WTC11 (cell line): Measurements from ENCODE around the gene KYNU. TPM values are rescaled to one million over a fixed set of nuclear protein-coding genes. Genes with fewer than 3 reads are reported as not detected.

Source experiments
- ATAC-seq: fragments of 200-7000 bp; cut with Tn5 transposase; 2 replicates; pipeline ENCODE4 v1.10.0; 2021; ENCODE audit warnings: mild to moderate bottlenecking, moderate library complexity
- CTCF ChIA-PET: fragments of 300-600 bp; sonication (Branson Sonifier 250); formaldehyde crosslinking; loops from one replicate; lab custom pipeline; 2021; ENCODE audit warnings: antibody characterized with exemption; lab: Charles Lee
- POLR2A ChIA-PET: fragments of 350-600 bp; sonication (Branson Sonifier 250); formaldehyde crosslinking; loops from one replicate; lab custom pipeline; 2021; ENCODE audit warnings: antibody characterized with exemption; lab: Charles Lee
- DNase-seq: peaks from one replicate; pipeline ENCODE4 v3.0.0; 2021; ENCODE audit warnings: low spot score
- H3K27ac Mint-ChIP-seq: 2 replicates; pipeline ENCODE4 v1.8.0; 2021; ENCODE audit warnings: mixed read lengths
- H3K27me3 Mint-ChIP-seq: 2 replicates; pipeline ENCODE4 v1.8.0; 2021; ENCODE audit warnings: low read depth, mild to moderate bottlenecking, moderate library complexity, mixed read lengths
- H3K36me3 Mint-ChIP-seq: 2 replicates; pipeline ENCODE4 v1.8.0; 2021; ENCODE audit warnings: mixed read lengths
- H3K4me1 Mint-ChIP-seq: 2 replicates; pipeline ENCODE4 v1.8.0; 2022; ENCODE audit warnings: mixed read lengths
- H3K4me3 Mint-ChIP-seq: 2 replicates; pipeline ENCODE4 v1.8.0; 2021; ENCODE audit warnings: mild to moderate bottlenecking, moderate library complexity, mixed read lengths
- H3K9me3 Mint-ChIP-seq: 2 replicates; pipeline ENCODE4 v1.8.0; 2021; ENCODE audit warnings: mixed read lengths
- CREM ChIP-seq: sonication (generic); formaldehyde crosslinking; IDR thresholded peaks from 2 replicates; pipeline ENCODE4 v1.8.1; 2022; ENCODE audit warnings: mild to moderate bottlenecking, missing genetic modification reagents, moderate library complexity
- ETV6 ChIP-seq: sonication (generic); formaldehyde crosslinking; IDR thresholded peaks from 2 replicates; pipeline ENCODE4 v1.8.1; 2022; ENCODE audit warnings: mild to moderate bottlenecking, missing genetic modification reagents
- FOXJ3 ChIP-seq: sonication (generic); formaldehyde crosslinking; IDR thresholded peaks from 2 replicates; pipeline ENCODE4 v1.9.0; 2021; ENCODE audit warnings: missing genetic modification reagents, mild to moderate bottlenecking, borderline replicate concordance
- FOXP4 ChIP-seq: sonication (generic); formaldehyde crosslinking; IDR thresholded peaks from 2 replicates; pipeline ENCODE4 v1.8.0; 2022; ENCODE audit warnings: mild to moderate bottlenecking, missing genetic modification reagents
- GABPB1 ChIP-seq: sonication (generic); formaldehyde crosslinking; IDR thresholded peaks from 2 replicates; pipeline ENCODE4 v1.8.1; 2023; ENCODE audit warnings: mild to moderate bottlenecking, missing genetic modification reagents
- GRHL2 ChIP-seq: fragments of 250-450 bp; sonication (Bioruptor Pico); IDR thresholded peaks from 2 replicates; pipeline ENCODE4 v1.8.0; 2022; ENCODE audit warnings: mild to moderate bottlenecking, moderate library complexity; ENCODE audit not compliant: insufficient replicate concordance, severe bottlenecking
- NR2C2 ChIP-seq: sonication (generic); formaldehyde crosslinking; IDR thresholded peaks from 2 replicates; pipeline ENCODE4 v1.8.0; 2022; ENCODE audit warnings: mild to moderate bottlenecking, missing genetic modification reagents
- NR3C1 ChIP-seq: sonication (generic); formaldehyde crosslinking; conservative IDR thresholded peaks from 2 replicates; pipeline ENCODE4 v1.8.1; 2023; ENCODE audit warnings: low read depth, mild to moderate bottlenecking, missing genetic modification reagents
- OVOL2 ChIP-seq: fragments of 250-450 bp; sonication (Bioruptor Pico); IDR thresholded peaks from 2 replicates; pipeline ENCODE4 v1.9.0; 2021; ENCODE audit warnings: mild to moderate bottlenecking, borderline replicate concordance
- PRRX2 ChIP-seq: fragments of 250-450 bp; sonication (Bioruptor Pico); IDR thresholded peaks from 2 replicates; pipeline ENCODE4 v1.8.0; 2021; ENCODE audit warnings: mild to moderate bottlenecking
- RELA ChIP-seq: sonication (generic); formaldehyde crosslinking; IDR thresholded peaks from 2 replicates; pipeline ENCODE4 v1.8.1; 2022; ENCODE audit warnings: missing genetic modification reagents, mild to moderate bottlenecking, borderline replicate concordance
- SMAD3 ChIP-seq: sonication (generic); formaldehyde crosslinking; IDR thresholded peaks from 2 replicates; pipeline ENCODE4 v1.8.0; 2022; ENCODE audit warnings: missing genetic modification reagents, mild to moderate bottlenecking, borderline replicate concordance
- SMAD4 ChIP-seq: sonication (generic); formaldehyde crosslinking; IDR thresholded peaks from 2 replicates; pipeline ENCODE4 v1.8.0; 2022; ENCODE audit warnings: mild to moderate bottlenecking, missing genetic modification reagents
- TEAD1 ChIP-seq: sonication (generic); formaldehyde crosslinking; IDR thresholded peaks from 2 replicates; pipeline ENCODE4 v1.8.0; 2022; ENCODE audit warnings: mild to moderate bottlenecking, missing genetic modification reagents
- ZNF232 ChIP-seq: sonication (generic); formaldehyde crosslinking; IDR thresholded peaks from 2 replicates; pipeline ENCODE4 v1.8.0; 2022; ENCODE audit warnings: mild to moderate bottlenecking, missing genetic modification reagents
- ZNF396 ChIP-seq: fragments of 250-450 bp; sonication (Bioruptor Pico); IDR thresholded peaks from 2 replicates; pipeline ENCODE4 v1.8.0; 2021; ENCODE audit warnings: mild to moderate bottlenecking, moderate library complexity, borderline replicate concordance
- ZSCAN18 ChIP-seq: fragments of 250-450 bp; sonication (Bioruptor Pico); IDR thresholded peaks from 2 replicates; pipeline ENCODE4 v2.1.2; 2022; ENCODE audit warnings: mild to moderate bottlenecking, moderate library complexity
- total RNA-seq: library from RNA; stranded (reverse); gene quantifications from 3 replicates; pipeline ENCODE4 v1.2.3, GENCODE V29; 2021
- TF ChIP-seq, protein P1 (sequence below): sonication (generic); formaldehyde crosslinking; IDR thresholded peaks from 2 replicates; pipeline ENCODE4 v1.8.0; 2022; ENCODE audit warnings: mild to moderate bottlenecking, missing genetic modification reagents
- TF ChIP-seq, protein P2 (sequence below): sonication (generic); formaldehyde crosslinking; IDR thresholded peaks from 2 replicates; pipeline ENCODE4 v1.8.1; 2022; ENCODE audit warnings: low read depth, missing genetic modification reagents, borderline replicate concordance
- TF ChIP-seq, protein P3 (sequence below): fragments of 250-450 bp; sonication (Bioruptor Pico); IDR thresholded peaks from 2 replicates; pipeline ENCODE4 v1.9.0; 2021; ENCODE audit warnings: moderate library complexity, mild to moderate bottlenecking, inconsistent platforms, borderline replicate concordance
- TF ChIP-seq, protein P4 (sequence below): sonication (generic); formaldehyde crosslinking; IDR thresholded peaks from 2 replicates; pipeline ENCODE4 v1.8.1; 2023; ENCODE audit warnings: mild to moderate bottlenecking, missing genetic modification reagents, moderate library complexity
- TF ChIP-seq, protein P5 (sequence below): fragments of 250-450 bp; sonication (Bioruptor Pico); IDR thresholded peaks from 2 replicates; pipeline ENCODE4 v1.8.0; 2021; ENCODE audit warnings: mild to moderate bottlenecking
- TF ChIP-seq, protein P6 (sequence below): fragments of 250-450 bp; sonication (Bioruptor Pico); IDR thresholded peaks from 2 replicates; pipeline ENCODE4 v1.9.0; 2021; ENCODE audit warnings: mild to moderate bottlenecking, borderline replicate concordance

The KYNU gene
- total RNA-seq, 1 experiment from 2014 or later, result 0.85 TPM

- Mint-ChIP-seq H3K27me3 (peaks cover 3% of the 10 kb centered on the region; the same call in 1 of the 2 replicates), H3K9me3 (peaks cover 29% of the 10 kb centered on the region), H3K4me3 (no peak overlapping the region), H3K36me3 (peaks cover 25% of the 10 kb centered on the region), H3K4me1 (no peaks in the 10 kb centered on the region), H3K27ac (no peak overlapping the region)
- POLR2A ChIA-PET, result no interaction called here
- TF ChIP-seq NR2C2 (CRISPR knock-in tag) (no peak), PRRX2 (CRISPR knock-in tag) (no peak), NR3C1 (CRISPR knock-in tag) (no peak), TEAD1 (no peak), GRHL2 (CRISPR knock-in tag) (no peak), FOXJ3 (CRISPR knock-in tag) (no peak), CREM (CRISPR knock-in tag) (no peak), GABPB1 (CRISPR knock-in tag) (no peak), ZNF232 (CRISPR knock-in tag) (no peak), ZSCAN18 (no peak), RELA (CRISPR knock-in tag) (no peak), SMAD4 (CRISPR knock-in tag) (no peak)
- TF ChIP-seq, protein P1, sequence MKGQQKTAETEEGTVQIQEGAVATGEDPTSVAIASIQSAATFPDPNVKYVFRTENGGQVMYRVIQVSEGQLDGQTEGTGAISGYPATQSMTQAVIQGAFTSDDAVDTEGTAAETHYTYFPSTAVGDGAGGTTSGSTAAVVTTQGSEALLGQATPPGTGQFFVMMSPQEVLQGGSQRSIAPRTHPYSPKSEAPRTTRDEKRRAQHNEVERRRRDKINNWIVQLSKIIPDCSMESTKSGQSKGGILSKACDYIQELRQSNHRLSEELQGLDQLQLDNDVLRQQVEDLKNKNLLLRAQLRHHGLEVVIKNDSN (CRISPR knock-in tag), result no peak
- TF ChIP-seq, protein P2, sequence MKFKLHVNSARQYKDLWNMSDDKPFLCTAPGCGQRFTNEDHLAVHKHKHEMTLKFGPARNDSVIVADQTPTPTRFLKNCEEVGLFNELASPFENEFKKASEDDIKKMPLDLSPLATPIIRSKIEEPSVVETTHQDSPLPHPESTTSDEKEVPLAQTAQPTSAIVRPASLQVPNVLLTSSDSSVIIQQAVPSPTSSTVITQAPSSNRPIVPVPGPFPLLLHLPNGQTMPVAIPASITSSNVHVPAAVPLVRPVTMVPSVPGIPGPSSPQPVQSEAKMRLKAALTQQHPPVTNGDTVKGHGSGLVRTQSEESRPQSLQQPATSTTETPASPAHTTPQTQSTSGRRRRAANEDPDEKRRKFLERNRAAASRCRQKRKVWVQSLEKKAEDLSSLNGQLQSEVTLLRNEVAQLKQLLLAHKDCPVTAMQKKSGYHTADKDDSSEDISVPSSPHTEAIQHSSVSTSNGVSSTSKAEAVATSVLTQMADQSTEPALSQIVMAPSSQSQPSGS (CRISPR knock-in tag), result no peak
- TF ChIP-seq, protein P3, sequence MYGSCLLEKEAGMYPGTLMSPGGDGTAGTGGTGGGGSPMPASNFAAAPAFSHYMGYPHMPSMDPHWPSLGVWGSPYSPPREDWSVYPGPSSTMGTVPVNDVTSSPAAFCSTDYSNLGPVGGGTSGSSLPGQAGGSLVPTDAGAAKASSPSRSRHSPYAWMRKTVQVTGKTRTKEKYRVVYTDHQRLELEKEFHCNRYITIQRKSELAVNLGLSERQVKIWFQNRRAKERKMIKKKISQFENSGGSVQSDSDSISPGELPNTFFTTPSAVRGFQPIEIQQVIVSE (CRISPR knock-in tag), result no peak
- TF ChIP-seq, protein P4, sequence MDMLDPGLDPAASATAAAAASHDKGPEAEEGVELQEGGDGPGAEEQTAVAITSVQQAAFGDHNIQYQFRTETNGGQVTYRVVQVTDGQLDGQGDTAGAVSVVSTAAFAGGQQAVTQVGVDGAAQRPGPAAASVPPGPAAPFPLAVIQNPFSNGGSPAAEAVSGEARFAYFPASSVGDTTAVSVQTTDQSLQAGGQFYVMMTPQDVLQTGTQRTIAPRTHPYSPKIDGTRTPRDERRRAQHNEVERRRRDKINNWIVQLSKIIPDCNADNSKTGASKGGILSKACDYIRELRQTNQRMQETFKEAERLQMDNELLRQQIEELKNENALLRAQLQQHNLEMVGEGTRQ, result no peak
- CTCF ChIA-PET, result no interaction called here
- ATAC-seq (no peak), DNase-seq (no peak)
Observed at GRCh38 chr2:143058851-143059250, 181.4 kb downstream of the KYNU start.

DNA sequence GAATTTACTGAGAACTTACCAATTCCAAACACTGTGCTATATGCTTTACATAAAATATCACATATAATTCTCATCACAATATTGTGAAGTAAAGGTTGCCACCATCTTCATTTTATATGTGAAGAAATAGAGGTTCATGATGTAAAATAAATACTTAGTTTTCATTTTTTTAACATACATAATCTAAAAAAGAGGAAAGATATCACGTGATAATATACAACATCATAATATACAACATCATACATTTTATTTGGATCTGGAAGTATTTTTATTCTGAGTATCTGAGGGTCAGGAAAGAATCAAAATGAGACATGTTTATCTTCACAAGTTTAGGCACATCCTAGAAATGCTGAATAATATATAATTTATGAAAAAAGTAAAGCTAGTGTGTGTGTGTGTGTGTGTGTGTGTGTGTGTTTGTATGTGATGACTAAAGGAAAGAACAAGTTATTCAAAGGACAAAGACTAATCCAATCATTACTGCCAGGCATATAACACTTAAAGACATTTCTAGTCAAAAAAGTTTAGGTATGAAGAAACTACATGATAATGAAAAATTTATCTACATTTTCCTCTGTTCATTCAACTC is 186.2 kb downstream of the KYNU start:
- POLR2A ChIA-PET, result no interaction called here
- Mint-ChIP-seq H3K27ac (no peak overlapping the region), H3K4me3 (no peak overlapping the region), H3K36me3 (peaks cover 8% of the 10 kb centered on the region; the same call in 1 of the 2 replicates), H3K27me3 (no peaks in the 10 kb centered on the region), H3K4me1 (no peaks in the 10 kb centered on the region), H3K9me3 (peaks cover 20% of the 10 kb centered on the region)
- DNase-seq (no peak), ATAC-seq (no peak)
- CTCF ChIA-PET, result no interaction called here
- TF ChIP-seq, protein P5, sequence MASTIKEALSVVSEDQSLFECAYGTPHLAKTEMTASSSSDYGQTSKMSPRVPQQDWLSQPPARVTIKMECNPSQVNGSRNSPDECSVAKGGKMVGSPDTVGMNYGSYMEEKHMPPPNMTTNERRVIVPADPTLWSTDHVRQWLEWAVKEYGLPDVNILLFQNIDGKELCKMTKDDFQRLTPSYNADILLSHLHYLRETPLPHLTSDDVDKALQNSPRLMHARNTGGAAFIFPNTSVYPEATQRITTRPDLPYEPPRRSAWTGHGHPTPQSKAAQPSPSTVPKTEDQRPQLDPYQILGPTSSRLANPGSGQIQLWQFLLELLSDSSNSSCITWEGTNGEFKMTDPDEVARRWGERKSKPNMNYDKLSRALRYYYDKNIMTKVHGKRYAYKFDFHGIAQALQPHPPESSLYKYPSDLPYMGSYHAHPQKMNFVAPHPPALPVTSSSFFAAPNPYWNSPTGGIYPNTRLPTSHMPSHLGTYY (CRISPR knock-in tag), result no peak
- TF ChIP-seq GRHL2 (CRISPR knock-in tag) (no peak), ZNF396 (no peak), SMAD3 (CRISPR knock-in tag) (no peak), GABPB1 (CRISPR knock-in tag) (no peak), OVOL2 (CRISPR knock-in tag) (no peak), ETV6 (CRISPR knock-in tag) (no peak), FOXP4 (CRISPR knock-in tag) (no peak)
- TF ChIP-seq, protein P6, sequence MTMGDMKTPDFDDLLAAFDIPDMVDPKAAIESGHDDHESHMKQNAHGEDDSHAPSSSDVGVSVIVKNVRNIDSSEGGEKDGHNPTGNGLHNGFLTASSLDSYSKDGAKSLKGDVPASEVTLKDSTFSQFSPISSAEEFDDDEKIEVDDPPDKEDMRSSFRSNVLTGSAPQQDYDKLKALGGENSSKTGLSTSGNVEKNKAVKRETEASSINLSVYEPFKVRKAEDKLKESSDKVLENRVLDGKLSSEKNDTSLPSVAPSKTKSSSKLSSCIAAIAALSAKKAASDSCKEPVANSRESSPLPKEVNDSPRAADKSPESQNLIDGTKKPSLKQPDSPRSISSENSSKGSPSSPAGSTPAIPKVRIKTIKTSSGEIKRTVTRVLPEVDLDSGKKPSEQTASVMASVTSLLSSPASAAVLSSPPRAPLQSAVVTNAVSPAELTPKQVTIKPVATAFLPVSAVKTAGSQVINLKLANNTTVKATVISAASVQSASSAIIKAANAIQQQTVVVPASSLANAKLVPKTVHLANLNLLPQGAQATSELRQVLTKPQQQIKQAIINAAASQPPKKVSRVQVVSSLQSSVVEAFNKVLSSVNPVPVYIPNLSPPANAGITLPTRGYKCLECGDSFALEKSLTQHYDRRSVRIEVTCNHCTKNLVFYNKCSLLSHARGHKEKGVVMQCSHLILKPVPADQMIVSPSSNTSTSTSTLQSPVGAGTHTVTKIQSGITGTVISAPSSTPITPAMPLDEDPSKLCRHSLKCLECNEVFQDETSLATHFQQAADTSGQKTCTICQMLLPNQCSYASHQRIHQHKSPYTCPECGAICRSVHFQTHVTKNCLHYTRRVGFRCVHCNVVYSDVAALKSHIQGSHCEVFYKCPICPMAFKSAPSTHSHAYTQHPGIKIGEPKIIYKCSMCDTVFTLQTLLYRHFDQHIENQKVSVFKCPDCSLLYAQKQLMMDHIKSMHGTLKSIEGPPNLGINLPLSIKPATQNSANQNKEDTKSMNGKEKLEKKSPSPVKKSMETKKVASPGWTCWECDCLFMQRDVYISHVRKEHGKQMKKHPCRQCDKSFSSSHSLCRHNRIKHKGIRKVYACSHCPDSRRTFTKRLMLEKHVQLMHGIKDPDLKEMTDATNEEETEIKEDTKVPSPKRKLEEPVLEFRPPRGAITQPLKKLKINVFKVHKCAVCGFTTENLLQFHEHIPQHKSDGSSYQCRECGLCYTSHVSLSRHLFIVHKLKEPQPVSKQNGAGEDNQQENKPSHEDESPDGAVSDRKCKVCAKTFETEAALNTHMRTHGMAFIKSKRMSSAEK, result no peak
